ENCODE measurements around the gene PARN. TPM values are rescaled to one million over a fixed set of nuclear protein-coding genes. Genes with fewer than 3 reads are reported as not detected.
"Not testable (repeated sequence)": the region's sequence is repeated elsewhere in the genome, so short reads cannot be mapped to it uniquely, and the experiment has no call there.

Gene PARN
- total RNA-seq, 1 donor from 2014 or later, result 26.5 TPM

GRCh38 chr16:14602443-14602963 is 27.6 kb downstream of the PARN start:
- no peak overlapping the region for H3K4me3 Mint-ChIP-seq
- no peaks in the 10 kb centered on the region for H3K27me3 Mint-ChIP-seq (ENCODE audit: low read depth)
- no peak for TF ChIP-seq CTCF (conservative IDR thresholded peaks at IDR 0.05)
- DNase-seq (ENCODE audit: low read depth, low spot score), result no peak
- no peak overlapping the region for H3K27ac Mint-ChIP-seq (ENCODE audit: unreplicated experiment)
- H3K9me3 Mint-ChIP-seq, result no peaks in the 10 kb centered on the region
- H3K36me3 Mint-ChIP-seq (ENCODE audit: low read depth), result peaks cover 21% of the 10 kb centered on the region
- H3K4me1 Mint-ChIP-seq, result no peaks in the 10 kb centered on the region

GRCh38 chr16:14600164-14600563 is 29.9 kb downstream of the PARN start:
- no peaks in the 10 kb centered on the region for H3K4me1 Mint-ChIP-seq
- no peak overlapping the region for H3K27ac Mint-ChIP-seq (ENCODE audit: unreplicated experiment)
- peak; percentile 69 for TF ChIP-seq CTCF (conservative IDR thresholded peaks at IDR 0.05)
- H3K27me3 Mint-ChIP-seq (ENCODE audit: low read depth), result no peaks in the 10 kb centered on the region
- no peak overlapping the region for H3K4me3 Mint-ChIP-seq
- H3K9me3 Mint-ChIP-seq, result no peaks in the 10 kb centered on the region
- no peak for DNase-seq (ENCODE audit: low read depth, low spot score)
- H3K36me3 Mint-ChIP-seq (ENCODE audit: low read depth), result peaks cover 23% of the 10 kb centered on the region

- no peak for TF ChIP-seq CTCF (conservative IDR thresholded peaks at IDR 0.05)
- DNase-seq (ENCODE audit: low read depth, low spot score), result no peak
- peaks cover 5% of the 10 kb centered on the region for H3K36me3 Mint-ChIP-seq (ENCODE audit: low read depth)
- H3K9me3 Mint-ChIP-seq, result no peaks in the 10 kb centered on the region
- no peak overlapping the region for H3K4me3 Mint-ChIP-seq
- no peak overlapping the region for H3K27ac Mint-ChIP-seq (ENCODE audit: unreplicated experiment)
- no peaks in the 10 kb centered on the region for H3K4me1 Mint-ChIP-seq
- H3K27me3 Mint-ChIP-seq (ENCODE audit: low read depth), result no peaks in the 10 kb centered on the region
These were observed 43.3 kb downstream of the PARN start for GRCh38 chr16:14586637-14587305.

- TF ChIP-seq CTCF (conservative IDR thresholded peaks at IDR 0.05), result no peak
- H3K27me3 Mint-ChIP-seq (ENCODE audit: low read depth), result no peaks in the 10 kb centered on the region
- H3K4me1 Mint-ChIP-seq, result no peaks in the 10 kb centered on the region
- H3K4me3 Mint-ChIP-seq, result no peak overlapping the region
- DNase-seq (ENCODE audit: low read depth, low spot score), result no peak
- no peak overlapping the region for H3K27ac Mint-ChIP-seq (ENCODE audit: unreplicated experiment)
- H3K36me3 Mint-ChIP-seq (ENCODE audit: low read depth), result peaks cover 12% of the 10 kb centered on the region
- H3K9me3 Mint-ChIP-seq, result no peaks in the 10 kb centered on the region
These were observed 44.8 kb downstream of the PARN start for GRCh38 chr16:14585287-14585686.

GRCh38 chr16:14580926-14581325 is 49.1 kb downstream of the PARN start:
- H3K27me3 Mint-ChIP-seq (ENCODE audit: low read depth); H3K9me3 Mint-ChIP-seq; DNase-seq (ENCODE audit: low read depth, low spot score); H3K4me1 Mint-ChIP-seq; H3K4me3 Mint-ChIP-seq: not testable (repeated sequence)
- Mint-ChIP-seq H3K27ac (ENCODE audit: unreplicated experiment) (peak overlapping the region; percentile 12), H3K36me3 (ENCODE audit: low read depth) (peaks cover 13% of the 10 kb centered on the region)

GRCh38 chr16:14579266-14579665 is 50.8 kb downstream of the PARN start:
- peaks cover 3% of the 10 kb centered on the region for H3K9me3 Mint-ChIP-seq
- no peak for DNase-seq (ENCODE audit: low read depth, low spot score)
- H3K27me3 Mint-ChIP-seq (ENCODE audit: low read depth), result no peaks in the 10 kb centered on the region
- H3K4me1 Mint-ChIP-seq, result no peaks in the 10 kb centered on the region
- peaks cover 29% of the 10 kb centered on the region for H3K36me3 Mint-ChIP-seq (ENCODE audit: low read depth)
- TF ChIP-seq CTCF (conservative IDR thresholded peaks at IDR 0.05), result no peak
- no peak overlapping the region for H3K4me3 Mint-ChIP-seq
- H3K27ac Mint-ChIP-seq (ENCODE audit: unreplicated experiment), result no peak overlapping the region

Data from neural crest cell (in vitro differentiated cells).